Hematopoietic multipotent progenitor cell treated with erythropoietin and hydrocortisone succinate and interleukin-3 and kit ligand, for 6 days (in vitro differentiated cells): ENCODE results near the gene PLAGL2.
"Not testable (repeated sequence)": the region's sequence is repeated elsewhere in the genome, so short reads cannot be mapped to it uniquely, and the experiment has no call there.

Experiments
- DNase-seq: peaks from one replicate; pipeline ENCODE4 v3.0.0-alpha.2; 2015

Gene PLAGL2

GRCh38 chr20:32207626-32208498 lies at the start of gene PLAGL2, which contains the start of gene POFUT1:
Gene PLAGL2, minus strand, starts transcription at chr20:32207743. Its CDS starts 5,565 bp downstream, at chr20:32202178.
Gene POFUT1, plus strand, starts transcription at chr20:32207880. Its CDS starts 62 bp downstream, at chr20:32207942.
- DNase-seq: peak; percentile 92

- DNase-seq: no peak
Measured at GRCh38 chr20:32252189-32252588, 44.6 kb upstream of the PLAGL2 start.

GRCh38 chr20:32251470-32251869 lies 43.9 kb upstream of the PLAGL2 start:
- no peak for DNase-seq

GRCh38 chr20:32249030-32249738 lies 41.6 kb upstream of the PLAGL2 start:
- peak; percentile 64 for DNase-seq

GRCh38 chr20:32248043-32248442 lies 40.5 kb upstream of the PLAGL2 start:
- DNase-seq: no peak

- DNase-seq: not testable (repeated sequence)
Measured at GRCh38 chr20:32246208-32246607, 38.7 kb upstream of the PLAGL2 start.

GRCh38 chr20:32244959-32245358 lies 37.4 kb upstream of the PLAGL2 start:
- no peak for DNase-seq

- no peak for DNase-seq
Measured at GRCh38 chr20:32244150-32244823, 36.7 kb upstream of the PLAGL2 start.

GRCh38 chr20:32241807-32242206 lies 34.3 kb upstream of the PLAGL2 start:
- no peak for DNase-seq

GRCh38 chr20:32240205-32240604 lies 32.7 kb upstream of the PLAGL2 start:
- no peak for DNase-seq

GRCh38 chr20:32238483-32239425 lies 31.2 kb upstream of the PLAGL2 start:
- no peak for DNase-seq

- DNase-seq: no peak
Measured at GRCh38 chr20:32237419-32237818, 29.9 kb upstream of the PLAGL2 start.

- no peak for DNase-seq
Measured at GRCh38 chr20:32236819-32237218, 29.3 kb upstream of the PLAGL2 start.

- no peak for DNase-seq
Measured at GRCh38 chr20:32236048-32236533, 28.5 kb upstream of the PLAGL2 start.

GRCh38 chr20:32235331-32236047 lies 27.9 kb upstream of the PLAGL2 start:
- no peak for DNase-seq

GRCh38 chr20:32234135-32234808 lies 26.7 kb upstream of the PLAGL2 start:
- DNase-seq: peak; percentile 31

- no peak for DNase-seq
Measured at GRCh38 chr20:32233286-32233685, 25.7 kb upstream of the PLAGL2 start.

GRCh38 chr20:32232326-32232886 lies 24.9 kb upstream of the PLAGL2 start:
- no peak for DNase-seq

- peak; percentile 55 for DNase-seq
Measured at GRCh38 chr20:32231847-32232246, 24.3 kb upstream of the PLAGL2 start.

GRCh38 chr20:32231245-32231644 lies 23.7 kb upstream of the PLAGL2 start:
- no peak for DNase-seq
